ENCODE results near the gene TMEM120B. TPM values are rescaled to one million over a fixed set of nuclear protein-coding genes. Genes with fewer than 3 reads are reported as not detected.

Gene TMEM120B
- total and polyA plus RNA-seq, 2 of the 4 experiments (the other 2 are of a cell fraction), result 10.6 to 18.4 TPM

DNA sequence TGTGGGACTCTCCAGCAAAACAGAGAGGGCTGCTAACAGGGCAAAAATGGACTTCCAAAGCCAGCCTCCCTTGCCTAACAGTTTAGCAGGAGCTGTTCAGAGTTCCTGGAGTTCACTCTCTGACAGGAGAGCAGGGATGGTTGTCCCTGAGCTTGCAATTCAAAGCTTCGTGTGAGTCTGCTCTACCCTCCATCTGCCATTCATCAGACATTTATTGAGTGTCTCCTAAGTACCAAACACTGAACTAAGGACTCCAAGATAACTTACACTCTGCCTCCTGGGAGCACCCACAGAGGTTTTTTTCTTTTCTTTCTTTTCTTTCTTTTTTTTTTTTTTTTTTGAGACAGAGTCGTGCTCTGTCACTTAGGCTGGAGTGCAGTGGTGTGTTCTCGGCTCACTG, 52.3 kb downstream of the TMEM120B start:
- ChIA-PET POLR2A (ENCODE audit: unreplicated experiment) (no interaction called here), CTCF (interaction anchor here (1.2 kb wide), 1 partner anchor 52 kb away, joined by 6 read pairs; the partner anchor contains the start of gene TMEM120B)
- no peak overlapping the region for H3K23ac ChIP-seq (ENCODE audit: low read depth, low read length)
- peak overlapping the region; percentile 70 for H2AK9ac ChIP-seq (replicated peaks; ENCODE audit: low read depth, low read length, poor library complexity)
- no peak overlapping the region for H3K56ac ChIP-seq (ENCODE audit: extremely low read depth, insufficient read depth, low read length)
- intact Hi-C loops (cut with micrococcal nuclease) (loop anchor here (5.0 kb wide), 1 partner anchor 53 kb away; the partner anchor contains the start of gene TMEM120B), in situ Hi-C loops (cut with MboI; ENCODE audit: low sequenced_read_pairs) (no loop called here), dilution Hi-C loops (cut with HindIII; ENCODE audit: low sequenced_read_pairs, unreplicated experiment) (no loop called here)
- H3K4me1 ChIP-seq (ENCODE audit: control insufficient read depth, insufficient read depth, low read length), result peaks cover 30% of the 10 kb centered on the region
- H2AFZ ChIP-seq (replicated peaks; ENCODE audit: low read length, poor library complexity), result no peak overlapping the region
- H2BK15ac ChIP-seq (ENCODE audit: low read depth, low read length), result no peak overlapping the region
- H3K9me3 ChIP-seq (ENCODE audit: control insufficient read depth, insufficient read depth, low read length), result no peaks in the 10 kb centered on the region
- H2BK120ac ChIP-seq (ENCODE audit: low read depth, low read length), result no peak overlapping the region; the same call in 1 of the 2 replicates
- H3K14ac ChIP-seq (replicated peaks; ENCODE audit: low read depth, low read length), result peak overlapping the region; percentile 58; the same call in 1 of the 2 replicates
- H2BK20ac ChIP-seq (ENCODE audit: low read depth, low read length), result peak overlapping the region; percentile 73; the same call in 1 of the 2 replicates
- DNase-seq, result no peak
- H3K9me1 ChIP-seq (ENCODE audit: insufficient read depth, low read length), result peaks cover 25% of the 10 kb centered on the region
- no peak overlapping the region for H3K27ac ChIP-seq (ENCODE audit: insufficient read depth, low read length)
- peak overlapping the region; percentile 56; the same call in 1 of the 2 replicates for H3K4ac ChIP-seq (ENCODE audit: low read depth, low read length)
- H3K79me1 ChIP-seq (ENCODE audit: low read depth in 1 of 2, low read length in 2 of 2), result peaks cover 0 to 23% of the 10 kb centered on the region in 2 experiments; a peak in 2 of 4 replicates
- 0 out of 4 replicates have a peak overlapping the region, but pooled peaks of 1 of the 2 experiments have one; percentile 12 for H4K8ac ChIP-seq (ENCODE audit: low read depth in 2 of 2, low read length in 2 of 2)
- H4K20me1 ChIP-seq (ENCODE audit: insufficient read depth, low read length), result no peaks in the 10 kb centered on the region; the same call in 1 of the 2 replicates
- peak overlapping the region; percentile 50 for H2AK5ac ChIP-seq (ENCODE audit: low read depth, low read length)
- H3K9ac ChIP-seq (ENCODE audit: low read depth, low read length), result no peak overlapping the region
- no peak for TF ChIP-seq FOS (IDR thresholded peaks at IDR 0.05; ENCODE audit: low read depth, low read length)
- no peak for TF ChIP-seq RAD21 (IDR thresholded peaks at IDR 0.05; ENCODE audit: low read length)
- no peak for TF ChIP-seq RFX5 (IDR thresholded peaks at IDR 0.05; ENCODE audit: low read depth, low read length)
- no peak for TF ChIP-seq MAZ (IDR thresholded peaks at IDR 0.05; ENCODE audit: borderline replicate concordance, low read depth, low read length)
- no peak for TF ChIP-seq NFE2L2 (IDR thresholded peaks at IDR 0.05; ENCODE audit: low read depth, low read length)
- TF ChIP-seq RCOR1 (IDR thresholded peaks at IDR 0.05; ENCODE audit: insufficient replicate concordance, low read length), result no peak
- no peak for TF ChIP-seq POLR2A (IDR thresholded peaks at IDR 0.05; ENCODE audit: low read depth, low read length)
- TF ChIP-seq USF2 (IDR thresholded peaks at IDR 0.05; ENCODE audit: low read depth, low read length), result no peak
- TF ChIP-seq SMC3 (IDR thresholded peaks at IDR 0.05; ENCODE audit: low read depth, low read length), result no peak
- TF ChIP-seq MXI1 (IDR thresholded peaks at IDR 0.05; ENCODE audit: borderline replicate concordance, low read depth, low read length), result no peak
- TF ChIP-seq, protein P1, sequence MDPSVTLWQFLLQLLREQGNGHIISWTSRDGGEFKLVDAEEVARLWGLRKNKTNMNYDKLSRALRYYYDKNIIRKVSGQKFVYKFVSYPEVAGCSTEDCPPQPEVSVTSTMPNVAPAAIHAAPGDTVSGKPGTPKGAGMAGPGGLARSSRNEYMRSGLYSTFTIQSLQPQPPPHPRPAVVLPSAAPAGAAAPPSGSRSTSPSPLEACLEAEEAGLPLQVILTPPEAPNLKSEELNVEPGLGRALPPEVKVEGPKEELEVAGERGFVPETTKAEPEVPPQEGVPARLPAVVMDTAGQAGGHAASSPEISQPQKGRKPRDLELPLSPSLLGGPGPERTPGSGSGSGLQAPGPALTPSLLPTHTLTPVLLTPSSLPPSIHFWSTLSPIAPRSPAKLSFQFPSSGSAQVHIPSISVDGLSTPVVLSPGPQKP (IDR thresholded peaks at IDR 0.05; ENCODE audit: borderline replicate concordance, low read depth, low read length), result no peak
- TF ChIP-seq CEBPB (IDR thresholded peaks at IDR 0.05; ENCODE audit: low read depth, low read length), result no peak
- no peak for TF ChIP-seq BHLHE40 (IDR thresholded peaks at IDR 0.05; ENCODE audit: low read depth, low read length)
- TF ChIP-seq CHD1 (IDR thresholded peaks at IDR 0.05; ENCODE audit: low read depth, low read length), result no peak
- no peak for TF ChIP-seq MAFK (IDR thresholded peaks at IDR 0.05; ENCODE audit: low read depth, low read length)
- TF ChIP-seq CTCF (conservative IDR thresholded peaks at IDR 0.05; ENCODE audit: low read depth, low read length), result no peak
- no peak for ATAC-seq (ENCODE audit: low read depth)
- no TSS peak for BruUV-seq (replicated peaks)
- H4K5ac ChIP-seq (ENCODE audit: low read depth, low read length), result no peak overlapping the region
- WGBS, 2 experiments (ENCODE audit: extremely low coverage in 2 of 2, insufficient read length in 1 of 2), result no CpG with 5 or more reads among the region's 3 CpGs
- H3K36me3 ChIP-seq (ENCODE audit: control insufficient read depth, insufficient read depth, low read length), result peaks cover 2% of the 10 kb centered on the region; the same call in 1 of the 2 replicates
- no peaks in the 10 kb centered on the region for H3K27me3 ChIP-seq (ENCODE audit: control insufficient read depth, insufficient read depth, low read length)
- no peak overlapping the region for H4K91ac ChIP-seq (ENCODE audit: insufficient read depth, low read depth, low read length)
- H3K18ac ChIP-seq (ENCODE audit: low read depth, low read length), result no peak overlapping the region
- no peak overlapping the region for H2BK5ac ChIP-seq (ENCODE audit: low read depth, low read length, poor library complexity, severe bottlenecking)
- H3K4me2 ChIP-seq (ENCODE audit: low read depth, low read length), result no peak overlapping the region
- no peak overlapping the region for H3K4me3 ChIP-seq (ENCODE audit: insufficient read depth, low read depth, low read length)

All from IMR-90 (cell line).